Activated CD4-positive, alpha-beta T cell treated with anti-CD3 and anti-CD28 coated beads, Interleukin-2, amount 10 ng/mL, durations not matched to agents 24 days and 14 days (primary cell): Measurements from ENCODE around the gene MEGF6. TPM values are rescaled to one million over a fixed set of nuclear protein-coding genes. Genes with fewer than 3 reads are reported as not detected.

Source experiments
- DNase-seq: peaks from one replicate; pipeline ENCODE4 v3.0.0; 2022
- H3K27ac Mint-ChIP-seq: one replicate; pipeline ENCODE4 v1.8.0; 2022; ENCODE audit warnings: mild to moderate bottlenecking, mixed read lengths
- H3K27me3 Mint-ChIP-seq: one replicate; pipeline ENCODE4 v1.8.0; 2022; ENCODE audit warnings: mixed read lengths
- H3K36me3 Mint-ChIP-seq: one replicate; pipeline ENCODE4 v1.8.0; 2022; ENCODE audit warnings: low read depth, mild to moderate bottlenecking, mixed read lengths
- H3K4me1 Mint-ChIP-seq: one replicate; pipeline ENCODE4 v1.8.0; 2021; ENCODE audit warnings: mixed read lengths
- H3K4me3 Mint-ChIP-seq: one replicate; pipeline ENCODE4 v1.8.0; 2022; ENCODE audit warnings: mild to moderate bottlenecking, moderate library complexity, mixed read lengths
- H3K9me3 Mint-ChIP-seq: one replicate; pipeline ENCODE4 v1.8.0; 2021; ENCODE audit warnings: mixed read lengths
- intact Hi-C: fragments of 100-400 bp; cut with micrococcal nuclease; formaldehyde crosslinking; loops from one replicate; pipeline ENCODE4 v1.15.1; 2023
- total RNA-seq: library from RNA; stranded (reverse); gene quantifications from 2 replicates; pipeline ENCODE4 v1.2.3, GENCODE V29; 2022

MEGF6 gene
- total RNA-seq, 1 donor from 2014 or later: 1.7 TPM

DNA sequence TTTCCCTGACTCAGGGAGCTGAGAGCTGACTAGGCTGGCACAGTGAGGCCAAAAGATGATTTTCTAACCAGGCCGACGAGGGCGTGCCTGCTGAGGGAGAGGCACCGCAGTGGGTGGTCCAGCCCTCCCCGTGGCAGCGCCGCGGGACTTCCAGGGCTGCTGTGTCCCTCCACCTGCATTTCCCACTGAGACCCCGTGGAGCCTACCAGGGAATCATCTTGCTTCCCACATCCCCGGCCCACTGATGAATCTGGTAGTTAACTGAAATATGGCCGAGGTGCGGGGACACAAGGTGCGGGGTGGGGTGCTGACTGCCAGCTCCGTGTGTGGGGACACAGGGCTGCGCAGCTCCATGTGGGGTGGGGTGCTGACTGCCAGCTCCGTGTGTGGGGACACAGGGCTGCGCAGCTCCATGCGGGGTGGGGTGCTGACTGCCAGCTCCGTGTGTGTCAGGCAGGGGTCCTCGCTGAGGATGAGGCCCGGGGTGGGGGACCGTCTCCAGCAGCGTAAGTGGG lies 28.1 kb upstream of the MEGF6 start:
- intact Hi-C loops: no loop called here
- H3K9me3 Mint-ChIP-seq: no peaks in the 10 kb centered on the region
- H3K27me3 Mint-ChIP-seq: no peaks in the 10 kb centered on the region
- no peak overlapping the region for H3K27ac Mint-ChIP-seq
- no peak overlapping the region for H3K4me3 Mint-ChIP-seq
- DNase-seq: no peak
- H3K4me1 Mint-ChIP-seq: no peaks in the 10 kb centered on the region
- H3K36me3 Mint-ChIP-seq: peaks cover 18% of the 10 kb centered on the region

DNA sequence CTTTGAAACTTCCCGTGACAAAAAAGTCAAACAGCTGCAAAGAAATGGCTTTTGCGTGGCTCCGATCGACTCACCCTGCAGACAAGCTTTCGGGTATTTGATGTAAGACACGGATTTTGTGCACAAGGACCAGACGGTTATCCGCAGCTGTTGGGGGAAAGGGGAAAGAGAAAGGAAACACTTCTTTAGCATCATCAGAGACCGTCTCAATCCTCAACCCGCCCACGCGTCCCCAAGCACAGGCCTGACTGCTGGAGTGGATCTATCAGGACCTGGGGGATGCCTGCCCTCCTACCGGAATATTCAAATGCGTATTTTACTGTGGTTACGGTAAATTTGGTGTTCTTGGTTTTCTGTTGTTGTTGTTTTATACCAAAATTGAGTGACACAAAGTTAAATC lies 27.4 kb upstream of the MEGF6 start:
- H3K9me3 Mint-ChIP-seq: no peaks in the 10 kb centered on the region
- DNase-seq: no peak
- no peak overlapping the region for H3K4me3 Mint-ChIP-seq
- no peaks in the 10 kb centered on the region for H3K27me3 Mint-ChIP-seq
- intact Hi-C loops: no loop called here
- no peak overlapping the region for H3K27ac Mint-ChIP-seq
- peaks cover 16% of the 10 kb centered on the region for H3K36me3 Mint-ChIP-seq
- no peaks in the 10 kb centered on the region for H3K4me1 Mint-ChIP-seq

DNA sequence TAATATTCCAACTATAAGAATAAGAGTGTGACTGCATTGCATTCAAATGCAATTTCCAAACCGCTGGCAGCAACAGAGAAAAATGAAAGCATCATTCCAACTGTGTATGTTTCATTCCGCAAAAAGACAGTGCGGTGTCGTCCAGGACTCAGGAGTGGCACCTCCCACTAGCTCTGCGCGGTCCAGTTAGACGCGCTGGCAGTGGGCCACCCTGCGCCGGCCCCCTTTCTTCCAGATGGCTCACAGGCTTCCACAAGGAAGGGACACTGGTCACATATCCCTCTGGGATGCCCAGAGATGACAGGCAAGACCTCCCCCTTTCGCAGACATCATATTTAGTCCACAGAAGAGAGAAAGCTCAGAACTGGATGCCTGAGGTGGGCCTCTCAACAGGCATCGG lies 26.7 kb upstream of the MEGF6 start:
- intact Hi-C loops: no loop called here
- Mint-ChIP-seq H3K27me3 (no peaks in the 10 kb centered on the region), H3K4me1 (no peaks in the 10 kb centered on the region), H3K4me3 (no peak overlapping the region), H3K9me3 (no peaks in the 10 kb centered on the region), H3K27ac (no peak overlapping the region), H3K36me3 (peaks cover 18% of the 10 kb centered on the region)
- no peak for DNase-seq

DNA sequence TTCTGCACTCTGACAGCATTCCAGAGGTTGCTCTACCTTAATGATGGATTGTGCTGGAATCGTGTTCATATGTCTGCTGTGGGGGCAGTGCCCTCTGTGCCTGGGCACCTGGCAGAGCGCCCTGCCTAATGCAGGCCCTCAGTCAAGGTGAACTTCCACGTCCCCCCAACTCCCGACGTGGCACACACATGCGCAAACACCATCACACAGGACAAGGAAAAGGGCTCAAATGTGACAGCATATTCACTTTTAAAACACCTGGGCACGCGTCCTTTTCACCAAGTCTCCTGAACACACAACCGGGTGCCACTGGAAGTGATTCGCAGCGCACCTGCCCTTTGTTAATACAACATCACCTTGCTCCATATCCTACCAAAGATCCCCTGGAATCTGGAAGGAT lies 25.2 kb upstream of the MEGF6 start:
- no peak overlapping the region for H3K4me3 Mint-ChIP-seq
- no peak overlapping the region for H3K27ac Mint-ChIP-seq
- no peak for DNase-seq
- no peaks in the 10 kb centered on the region for H3K4me1 Mint-ChIP-seq
- peaks cover 11% of the 10 kb centered on the region for H3K36me3 Mint-ChIP-seq
- H3K9me3 Mint-ChIP-seq: no peaks in the 10 kb centered on the region
- intact Hi-C loops: no loop called here
- H3K27me3 Mint-ChIP-seq: no peaks in the 10 kb centered on the region

DNA sequence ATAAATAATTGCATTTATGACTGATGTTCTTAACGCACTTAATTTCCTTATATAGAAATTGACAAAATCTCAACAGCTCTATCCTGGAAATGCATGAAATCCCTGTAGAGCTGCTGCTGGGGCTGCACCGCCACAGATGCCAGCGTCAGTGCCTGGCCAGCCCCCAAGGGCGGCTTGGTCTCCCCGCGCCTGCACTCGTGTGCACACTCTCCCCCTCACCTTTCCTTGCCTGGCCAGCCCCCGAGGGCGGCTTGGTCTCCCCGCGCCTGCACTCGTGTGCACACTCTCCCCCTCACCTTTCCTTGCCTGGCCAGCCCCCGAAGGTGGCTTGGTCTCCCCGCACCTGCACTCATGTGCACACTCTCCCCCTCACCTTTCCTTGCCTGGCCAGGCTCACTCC lies 24.8 kb upstream of the MEGF6 start:
- no peaks in the 10 kb centered on the region for H3K27me3 Mint-ChIP-seq
- no peaks in the 10 kb centered on the region for H3K9me3 Mint-ChIP-seq
- H3K4me1 Mint-ChIP-seq: no peaks in the 10 kb centered on the region
- no peak overlapping the region for H3K4me3 Mint-ChIP-seq
- H3K27ac Mint-ChIP-seq: no peak overlapping the region
- H3K36me3 Mint-ChIP-seq: peaks cover 11% of the 10 kb centered on the region
- DNase-seq: no peak
- intact Hi-C loops: no loop called here

DNA sequence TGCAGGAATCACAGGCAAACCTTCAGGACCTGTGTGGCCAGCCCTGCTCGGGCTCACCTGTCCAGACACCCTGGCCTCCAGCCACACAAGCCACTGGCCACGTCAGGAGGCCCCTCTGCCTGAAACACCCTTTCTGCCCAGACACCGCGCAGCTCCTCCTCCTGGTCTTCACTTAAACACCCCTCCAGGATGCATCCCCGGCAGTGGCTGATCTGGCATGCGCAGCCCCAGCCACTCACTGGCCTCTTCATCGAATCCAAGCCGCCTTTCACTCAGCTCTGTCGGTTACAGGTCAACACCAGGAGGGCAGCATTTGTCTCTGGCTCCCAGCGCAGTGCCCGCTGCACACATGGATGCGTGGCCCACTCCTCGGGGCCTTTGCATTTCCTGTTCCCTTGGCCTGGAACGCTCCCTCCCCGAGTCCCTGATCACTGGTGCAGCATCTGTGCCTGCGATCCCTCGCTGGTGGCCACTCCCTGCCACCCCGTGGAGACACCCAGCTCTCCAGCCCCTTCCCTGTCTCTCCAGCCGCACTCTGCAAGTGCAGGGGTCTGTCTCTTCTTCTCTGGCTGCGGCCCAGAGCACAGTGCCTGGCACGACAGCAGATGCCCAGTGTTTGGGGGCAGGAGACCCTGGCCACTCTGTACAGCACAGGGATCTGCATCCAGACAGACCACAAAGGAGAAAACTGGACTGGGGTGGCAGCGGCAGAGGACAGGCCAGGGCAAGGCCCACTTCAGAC lies 22.9 kb upstream of the MEGF6 start:
- intact Hi-C loops: no loop called here
- DNase-seq: no peak
- H3K4me3 Mint-ChIP-seq: no peak overlapping the region
- H3K4me1 Mint-ChIP-seq: no peaks in the 10 kb centered on the region
- H3K27me3 Mint-ChIP-seq: no peaks in the 10 kb centered on the region
- no peaks in the 10 kb centered on the region for H3K9me3 Mint-ChIP-seq
- no peak overlapping the region for H3K27ac Mint-ChIP-seq
- H3K36me3 Mint-ChIP-seq: peaks cover 16% of the 10 kb centered on the region

DNA sequence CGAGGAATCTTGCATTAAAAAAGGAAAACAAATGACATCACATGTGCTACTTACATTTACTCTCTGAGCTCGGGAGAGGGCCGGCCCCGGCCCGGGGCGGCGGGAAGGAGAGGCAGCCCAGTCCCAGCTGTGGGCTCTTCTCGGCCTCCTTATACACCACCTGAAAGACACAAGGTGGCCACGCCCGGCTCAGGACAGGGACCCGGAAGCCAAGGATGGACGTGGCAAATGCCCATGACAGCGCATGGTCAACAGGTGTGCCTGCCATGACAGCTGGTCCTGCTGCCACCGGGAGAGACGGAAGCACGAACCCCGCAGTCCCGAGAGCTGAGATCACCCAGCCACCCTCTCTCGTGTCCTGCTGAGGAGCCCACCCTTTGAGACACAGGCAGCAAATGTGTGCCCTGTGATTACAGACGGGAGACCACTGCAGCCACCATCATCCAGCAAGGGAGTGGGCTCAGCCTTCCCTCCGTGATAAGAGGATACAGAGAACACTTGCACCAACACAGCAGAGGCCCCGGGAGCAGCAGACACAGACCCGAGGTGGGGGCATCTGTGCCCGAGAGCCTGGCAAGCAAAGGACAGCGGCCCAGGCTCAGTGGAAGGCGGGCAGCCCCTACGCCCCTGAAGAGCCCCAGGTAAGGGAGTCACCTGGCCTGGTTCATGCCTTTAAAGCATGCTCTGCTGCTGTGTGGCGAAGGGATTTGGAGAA lies 22.2 kb upstream of the MEGF6 start:
- peaks cover 20% of the 10 kb centered on the region for H3K36me3 Mint-ChIP-seq
- no peaks in the 10 kb centered on the region for H3K4me1 Mint-ChIP-seq
- H3K9me3 Mint-ChIP-seq: no peaks in the 10 kb centered on the region
- H3K27me3 Mint-ChIP-seq: no peaks in the 10 kb centered on the region
- no peak overlapping the region for H3K4me3 Mint-ChIP-seq
- DNase-seq: no peak
- H3K27ac Mint-ChIP-seq: no peak overlapping the region
- intact Hi-C loops: no loop called here

DNA sequence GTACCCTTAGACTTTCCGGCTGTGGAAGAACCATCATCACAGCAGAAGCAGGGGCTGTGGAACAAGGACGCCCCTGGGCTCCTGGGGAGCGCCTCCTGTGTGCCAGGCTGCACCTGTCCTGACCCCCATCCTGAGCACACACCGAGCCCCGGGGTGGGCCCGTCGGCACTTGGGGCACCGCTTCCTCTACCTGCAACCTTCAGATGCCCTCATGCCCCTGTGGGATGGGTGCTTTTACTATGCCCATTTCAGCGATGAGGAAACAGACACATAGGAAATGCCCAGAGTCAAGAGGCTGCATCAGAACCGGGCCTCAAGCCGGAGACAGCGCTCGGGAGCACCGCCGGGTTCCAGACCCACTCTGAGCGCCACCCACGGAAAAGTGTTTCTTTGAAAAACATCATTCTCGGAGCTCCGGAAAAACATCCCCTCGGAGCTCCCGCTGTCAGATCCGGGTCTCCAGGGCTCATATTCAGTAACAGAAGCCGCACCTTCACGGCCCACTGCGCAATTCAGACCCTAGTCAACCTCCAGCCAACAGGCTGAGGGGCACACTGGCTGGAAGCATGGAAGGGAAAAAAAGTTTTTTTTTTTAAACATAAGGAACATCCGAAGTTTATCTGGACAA lies 21.5 kb upstream of the MEGF6 start:
- Mint-ChIP-seq H3K4me1 (no peaks in the 10 kb centered on the region), H3K27me3 (no peaks in the 10 kb centered on the region), H3K36me3 (peaks cover 20% of the 10 kb centered on the region), H3K9me3 (no peaks in the 10 kb centered on the region), H3K4me3 (no peak overlapping the region), H3K27ac (no peak overlapping the region)
- intact Hi-C loops: no loop called here
- DNase-seq: no peak

DNA sequence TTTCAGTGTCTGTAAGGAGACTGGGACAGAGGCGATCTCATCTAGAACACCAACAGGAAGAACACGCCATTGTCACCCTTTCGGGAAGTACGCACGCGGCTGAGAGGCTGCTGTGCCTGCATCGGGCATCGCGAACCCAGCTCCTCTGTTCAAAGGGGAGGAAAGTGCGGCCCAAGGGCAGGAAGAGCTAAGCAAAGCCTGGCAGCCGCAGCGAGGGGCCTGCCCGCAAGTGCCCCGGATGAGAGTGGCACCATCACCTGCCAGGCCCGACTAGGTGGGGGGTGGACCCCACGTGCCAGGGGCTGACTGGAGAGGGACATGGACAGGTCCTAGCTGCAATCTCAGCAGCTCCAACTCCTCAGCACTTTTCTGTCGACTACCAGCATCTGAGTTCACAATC lies 21.0 kb upstream of the MEGF6 start:
- H3K27me3 Mint-ChIP-seq: no peaks in the 10 kb centered on the region
- peaks cover 20% of the 10 kb centered on the region for H3K36me3 Mint-ChIP-seq

DNA sequence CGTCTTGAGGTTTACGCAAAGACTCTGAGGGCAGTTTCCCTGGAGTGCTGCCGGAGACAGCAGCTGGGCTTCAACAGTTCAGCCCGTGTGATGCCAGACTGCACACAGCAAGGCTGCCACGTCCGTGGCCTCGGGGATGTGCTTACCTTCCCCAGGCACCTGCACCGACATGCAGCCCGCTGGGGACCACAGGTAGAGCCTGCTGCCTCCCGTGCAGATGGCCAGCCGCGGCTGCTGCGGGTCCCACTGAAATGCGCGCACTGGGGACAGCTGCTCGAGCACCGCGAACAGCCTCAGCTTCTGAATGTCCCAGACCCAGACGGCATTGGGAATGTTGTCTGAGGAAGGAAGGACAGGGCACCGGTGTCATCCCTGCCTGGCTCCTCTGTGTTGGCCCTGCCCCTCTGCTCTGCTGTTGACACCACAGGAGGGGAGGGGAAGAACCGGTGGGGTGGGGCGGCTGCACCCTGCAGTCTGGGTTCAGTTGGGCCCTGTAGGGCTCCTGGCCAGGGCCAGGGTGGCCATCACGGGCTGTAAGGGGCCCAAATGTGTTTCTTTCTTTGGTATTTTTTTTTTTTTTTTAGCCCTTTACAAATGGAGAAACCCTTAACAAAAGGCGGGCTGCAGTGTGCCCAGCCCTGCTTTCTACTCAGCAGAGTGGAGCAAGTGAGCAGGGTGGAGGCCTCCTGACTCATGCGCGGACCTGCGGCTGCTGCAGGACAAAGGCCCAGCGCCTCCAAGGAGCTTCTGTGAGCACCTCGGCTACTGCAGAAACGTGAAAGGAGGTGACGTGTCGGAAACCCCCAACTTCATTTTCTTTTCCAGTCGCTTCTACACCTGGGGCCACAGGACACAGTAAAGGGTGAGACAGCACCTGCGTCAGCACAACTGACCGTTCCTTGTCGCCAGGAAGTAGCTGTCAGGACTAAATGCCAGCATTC lies 20.3 kb upstream of the MEGF6 start:
- DNase-seq: no peak
- intact Hi-C loops: no loop called here
- Mint-ChIP-seq H3K27me3 (no peaks in the 10 kb centered on the region), H3K27ac (no peak overlapping the region), H3K9me3 (no peaks in the 10 kb centered on the region), H3K4me1 (no peaks in the 10 kb centered on the region), H3K36me3 (peaks cover 20% of the 10 kb centered on the region), H3K4me3 (no peak overlapping the region)

More for the DNA sequence above, 21.0 kb upstream of the MEGF6 start:
- Mint-ChIP-seq H3K4me3 (no peak overlapping the region), H3K4me1 (no peaks in the 10 kb centered on the region), H3K27ac (no peak overlapping the region), H3K9me3 (no peaks in the 10 kb centered on the region)
- intact Hi-C loops: no loop called here
- DNase-seq: no peak

DNA sequence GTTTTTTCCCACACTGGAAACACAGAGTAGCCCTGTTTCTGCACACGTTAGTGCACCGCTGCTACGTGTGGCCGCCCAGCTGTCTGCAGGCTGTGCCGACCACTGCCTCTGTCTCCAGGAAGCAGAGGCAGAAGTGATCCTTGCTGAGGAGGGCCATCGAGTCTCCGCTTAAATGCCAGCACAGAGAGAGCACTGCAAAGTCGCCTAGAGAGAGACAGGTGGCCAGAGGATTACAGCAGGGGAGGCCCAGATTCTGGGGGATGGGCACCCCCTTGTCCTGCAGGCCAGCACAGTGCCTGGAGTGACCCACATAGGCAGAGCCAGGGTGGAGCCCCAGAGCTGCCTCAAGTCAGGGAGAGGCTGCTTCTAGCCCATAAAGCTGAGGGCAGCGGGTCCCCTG lies 19.6 kb upstream of the MEGF6 start:
- no peak overlapping the region for H3K27ac Mint-ChIP-seq
- no peaks in the 10 kb centered on the region for H3K9me3 Mint-ChIP-seq
- H3K4me3 Mint-ChIP-seq: no peak overlapping the region
- DNase-seq: no peak
- peaks cover under 1% of the 10 kb centered on the region for H3K4me1 Mint-ChIP-seq
- no peaks in the 10 kb centered on the region for H3K27me3 Mint-ChIP-seq
- intact Hi-C loops: no loop called here
- H3K36me3 Mint-ChIP-seq: peaks cover 16% of the 10 kb centered on the region

DNA sequence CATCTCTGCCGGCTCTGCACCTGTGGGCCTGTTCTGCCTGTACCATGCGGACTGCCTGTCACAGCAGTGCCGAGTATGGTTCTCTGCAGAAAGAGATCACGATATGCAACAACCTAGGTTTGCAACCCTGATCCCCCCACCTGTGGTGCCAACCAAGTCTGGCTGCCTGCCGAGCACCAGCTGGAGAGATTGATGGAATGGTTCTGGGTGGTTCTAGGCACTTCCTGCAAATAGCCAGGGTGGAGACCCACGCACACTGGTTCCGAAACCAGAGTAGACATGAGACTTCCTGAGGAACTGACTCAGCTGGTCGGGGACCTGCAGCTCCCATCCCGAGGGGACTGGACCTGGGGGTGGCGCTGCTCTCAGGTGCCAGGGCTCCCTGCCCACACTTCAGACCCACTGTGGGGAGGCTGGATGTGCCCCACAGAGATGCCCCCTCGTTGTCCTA lies 18.9 kb upstream of the MEGF6 start:
- Mint-ChIP-seq H3K36me3 (peaks cover 14% of the 10 kb centered on the region), H3K27ac (no peak overlapping the region), H3K4me3 (no peak overlapping the region), H3K27me3 (no peaks in the 10 kb centered on the region), H3K4me1 (peaks cover 4% of the 10 kb centered on the region), H3K9me3 (no peaks in the 10 kb centered on the region)
- intact Hi-C loops: no loop called here
- DNase-seq: no peak

DNA sequence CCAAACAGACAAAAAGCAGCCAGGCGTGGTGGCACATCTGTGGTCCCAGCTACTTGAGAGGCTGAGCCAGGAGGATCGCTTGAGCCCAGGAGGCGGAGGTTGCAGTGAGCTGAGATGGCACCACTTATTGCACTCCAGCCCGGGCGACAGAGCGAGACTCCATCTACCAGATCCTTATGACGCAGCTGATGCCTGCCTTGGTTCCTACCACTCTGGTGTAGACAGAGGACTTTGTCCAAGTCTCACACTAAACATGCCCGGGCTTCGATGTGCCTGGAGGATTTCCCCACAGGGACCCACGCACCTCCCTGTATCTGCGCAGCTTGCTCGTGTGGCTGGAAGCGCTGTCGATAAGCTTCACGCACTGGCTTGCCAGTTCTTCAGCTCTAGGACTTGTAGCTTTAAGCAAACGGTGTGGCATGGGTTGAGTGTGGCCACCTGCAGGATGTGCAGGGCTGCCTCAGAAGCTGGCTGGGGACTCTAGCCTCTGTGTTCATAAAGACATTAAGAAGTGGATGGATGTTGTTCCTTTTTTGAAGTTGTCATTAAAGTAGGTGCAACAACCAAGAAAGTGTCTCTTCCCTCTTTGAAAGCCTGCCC lies 18.4 kb upstream of the MEGF6 start:
- Mint-ChIP-seq H3K4me3 (no peak overlapping the region), H3K9me3 (no peaks in the 10 kb centered on the region), H3K4me1 (peaks cover 4% of the 10 kb centered on the region), H3K36me3 (peaks cover 14% of the 10 kb centered on the region), H3K27me3 (no peaks in the 10 kb centered on the region), H3K27ac (no peak overlapping the region)
- intact Hi-C loops: loop anchor here (10.0 kb wide), 2 partner anchors 95 to 1215 kb away; partner anchors contain the start of gene PEX10
- no peak for DNase-seq
